H1 (cell line): ENCODE measurements around the gene GNAO1. TPM values are rescaled to one million over a fixed set of nuclear protein-coding genes. Genes with fewer than 3 reads are reported as not detected.
A peak's percentile ranks its signal among the peaks of the same experiment; 100 is the strongest.

Source experiments
- CTCF ChIA-PET: fragments of 300-600 bp; sonication (Branson Sonifier 250); formaldehyde crosslinking; loops from one replicate; lab custom pipeline; 2021; ENCODE audit not compliant: partially characterized antibody; lab: Charles Lee
- POLR2A ChIA-PET: fragments of 300-600 bp; sonication (Branson Sonifier 250); formaldehyde crosslinking; loops from one replicate; lab custom pipeline; 2021; ENCODE audit warnings: inconsistent platforms; ENCODE audit not compliant: partially characterized antibody; lab: Charles Lee
- DNase-seq, 2 experiments: peaks; one replicate each; pipeline versions ENCODE4 v3.0.0 to v3.0.0-alpha.2; 2010 to 2022; ENCODE audit warnings: low spot score in 2 of 2, low read depth in 1 of 2, mixed read lengths in 1 of 2
- FAIRE-seq: peaks from 2 replicates; lab custom pipeline; 2011; peaks lifted over from hg19 to GRCh38; lab: Jason Lieb, UNC
- H2AFZ ChIP-seq: 2 replicates; pipeline ENCODE4 v1.8.1; 2012; ENCODE audit warnings: low read length, inconsistent platforms
- H2AK5ac ChIP-seq: 2 replicates; pipeline ENCODE4 v1.6.1; 2013; ENCODE audit warnings: low read depth, low read length
- H2BK120ac ChIP-seq: replicated peaks from 2 replicates; pipeline ENCODE3; 2013; ENCODE audit warnings: low read depth, low read length, inconsistent platforms
- H2BK12ac ChIP-seq: 2 replicates; pipeline ENCODE4 v1.6.1; 2013; ENCODE audit warnings: low read depth, low read length
- H2BK15ac ChIP-seq: 2 replicates; pipeline ENCODE4 v1.6.1; 2013; ENCODE audit warnings: low read length
- H2BK20ac ChIP-seq: 2 replicates; pipeline ENCODE4 v1.6.1; 2013; ENCODE audit warnings: low read length
- H2BK5ac ChIP-seq: 2 replicates; pipeline ENCODE4 v1.6.1; 2013; ENCODE audit warnings: low read depth, low read length
- H3K14ac ChIP-seq: 2 replicates; pipeline ENCODE4 v1.6.1; 2013; ENCODE audit warnings: inconsistent platforms; ENCODE audit not compliant: insufficient read length
- H3K18ac ChIP-seq: 2 replicates; pipeline ENCODE4 v1.6.1; 2013; ENCODE audit warnings: low read length; ENCODE audit errors: extremely low read depth
- H3K23ac ChIP-seq: 2 replicates; pipeline ENCODE4 v1.6.1; 2013; ENCODE audit warnings: inconsistent platforms; ENCODE audit not compliant: insufficient read length
- H3K23me2 ChIP-seq: 2 replicates; pipeline ENCODE4 v1.6.1; 2013; ENCODE audit warnings: low read depth, low read length
- H3K27ac ChIP-seq: 2 replicates; pipeline ENCODE4 v1.6.1; 2011; ENCODE audit warnings: low read depth, low read length, inconsistent platforms
- H3K27me3 ChIP-seq, 4 experiments: replicated peaks in 1 of 4; 1 replicate in 1 of 4; 2 replicates in 3 of 4; pipeline versions ENCODE4 v1.6.1 to v1.8.1; 2011 to 2013; ENCODE audit warnings: low read length in 3 of 4, mild to moderate bottlenecking in 3 of 4, inconsistent platforms in 2 of 4, mixed read lengths in 2 of 4, moderate library complexity in 1 of 4; ENCODE audit not compliant: control insufficient read depth in 3 of 4, insufficient read depth in 3 of 4; ENCODE audit errors: extremely low read depth in 1 of 4
- H3K36me3 ChIP-seq, 4 experiments: 2 replicates each; pipeline versions ENCODE4 v1.6.1 to v1.8.1; 2011 to 2013; ENCODE audit warnings: mild to moderate bottlenecking in 4 of 4, low read length in 3 of 4, moderate library complexity in 2 of 4, control low read depth in 1 of 4, inconsistent platforms in 1 of 4; ENCODE audit not compliant: insufficient read depth in 4 of 4, control insufficient read depth in 2 of 4
- H3K4ac ChIP-seq: replicated peaks from 2 replicates; pipeline ENCODE3; 2013; ENCODE audit warnings: low read length, low read depth, mixed read lengths, inconsistent platforms; ENCODE audit not compliant: insufficient read length
- H3K4me1 ChIP-seq, 4 experiments: replicated peaks in 1 of 4; 1 replicate in 1 of 4; 2 replicates in 3 of 4; pipeline versions ENCODE4 v1.6.1 to v1.8.1; 2011 to 2013; ENCODE audit warnings: low read length in 3 of 4, inconsistent platforms in 2 of 4, mixed read lengths in 1 of 4; ENCODE audit not compliant: insufficient read depth in 4 of 4, control insufficient read depth in 3 of 4
- H3K4me2 ChIP-seq, 2 experiments: 2 replicates each; pipeline versions ENCODE4 v1.6.1 to v1.8.1; 2011 to 2013; ENCODE audit warnings: low read depth in 2 of 2, low read length in 2 of 2, control low read depth in 1 of 2, inconsistent platforms in 1 of 2, mild to moderate bottlenecking in 1 of 2; ENCODE audit not compliant: insufficient read depth in 1 of 2
- H3K4me3 ChIP-seq, 4 experiments: fragments of 200-600, 300-600 bp in 1 of 4; sonication (generic), shearing (Covaris generic), sonication (Bioruptor Twin) in 1 of 4; 2 replicates each; pipeline versions ENCODE4 v1.5.1 to v1.8.1; 2011 to 2016; ENCODE audit warnings: low read length in 4 of 4, low read depth in 3 of 4, control low read depth in 2 of 4, inconsistent platforms in 2 of 4, mild to moderate bottlenecking in 2 of 4, mixed read lengths in 1 of 4, moderate library complexity in 1 of 4; ENCODE audit not compliant: insufficient read depth in 2 of 4; ENCODE audit errors: extremely low read depth in 1 of 4
- H3K56ac ChIP-seq: replicated peaks from 2 replicates; pipeline ENCODE3; 2013; ENCODE audit warnings: low read depth, mild to moderate bottlenecking, mixed read lengths, low read length, inconsistent platforms; ENCODE audit not compliant: insufficient read length
- H3K79me1 ChIP-seq: 2 replicates; pipeline ENCODE4 v1.6.1; 2013; ENCODE audit warnings: low read depth, low read length, control low read depth
- H3K79me2 ChIP-seq, 2 experiments: 2 replicates each; pipeline versions ENCODE4 v1.6.1 to v1.8.1; 2012 to 2013; ENCODE audit warnings: low read length in 2 of 2, mild to moderate bottlenecking in 2 of 2, inconsistent platforms in 1 of 2; ENCODE audit not compliant: insufficient read depth in 2 of 2, control insufficient read depth in 1 of 2
- H3K9ac ChIP-seq, 4 experiments: replicated peaks in 1 of 4; 1 replicate in 1 of 4; 2 replicates in 3 of 4; pipeline versions ENCODE4 v1.6.1 to v1.8.1; 2011 to 2013; ENCODE audit warnings: low read depth in 3 of 4, low read length in 3 of 4, control low read depth in 2 of 4, mild to moderate bottlenecking in 2 of 4, moderate library complexity in 2 of 4, inconsistent platforms in 1 of 4; ENCODE audit errors: extremely low read depth in 1 of 4
- H3K9me3 ChIP-seq, 2 experiments: 2 replicates each; pipeline versions ENCODE4 v1.6.1 to v1.8.1; 2012 to 2013; ENCODE audit warnings: mild to moderate bottlenecking in 2 of 2, moderate library complexity in 2 of 2, control low read depth in 1 of 2, inconsistent platforms in 1 of 2, low read depth in 1 of 2, low read length in 1 of 2, mixed read lengths in 1 of 2; ENCODE audit not compliant: insufficient read depth in 2 of 2
- H4K20me1 ChIP-seq, 2 experiments: replicated peaks in 1 of 2; 2 replicates each; pipeline versions ENCODE3 to v1.8.1; 2011 to 2013; ENCODE audit warnings: inconsistent platforms in 2 of 2, low read length in 2 of 2, mild to moderate bottlenecking in 1 of 2; ENCODE audit not compliant: insufficient read depth in 2 of 2, control insufficient read depth in 1 of 2
- H4K5ac ChIP-seq: 2 replicates; pipeline ENCODE4 v1.6.1; 2013; ENCODE audit warnings: low read length, low read depth, mixed read lengths, inconsistent platforms; ENCODE audit not compliant: insufficient read length
- H4K8ac ChIP-seq: 2 replicates; pipeline ENCODE4 v1.8.0; 2013; ENCODE audit warnings: mild to moderate bottlenecking, moderate library complexity, low read length, inconsistent platforms; ENCODE audit not compliant: insufficient read depth; ENCODE audit errors: extremely low read depth
- H4K91ac ChIP-seq: replicated peaks from 2 replicates; pipeline ENCODE3; 2013; ENCODE audit warnings: low read length, mixed read lengths, inconsistent platforms; ENCODE audit not compliant: insufficient read length
- ASH2L ChIP-seq: fragments of 200-600, 300-600 bp; sonication (generic); IDR thresholded peaks from one replicate; pipeline ENCODE4 v1.7.1; 2017; ENCODE audit warnings: low read length
- CHD1 ChIP-seq: IDR thresholded peaks from 2 replicates; pipeline ENCODE4 v1.6.1; 2012; ENCODE audit warnings: low read depth, low read length, improper control_type of control experiment
- TAF7 ChIP-seq: optimal IDR thresholded peaks from 2 replicates; pipeline ENCODE3; 2011; ENCODE audit warnings: low read depth, mild to moderate bottlenecking, inconsistent platforms, low read length, moderate library complexity, borderline replicate concordance
- WGBS, 2 experiments: shearing (Covaris generic) in 1 of 2; methylation state at CpG; one replicate each; pipeline versions ENCODE4 v1.1.6 to v1.1.7; 2013 to 2015; ENCODE audit warnings: low lambda C conversion rate in 2 of 2, mixed read lengths in 2 of 2, inconsistent platforms in 1 of 2, low coverage in 1 of 2, missing lambda C conversion rate in 1 of 2; ENCODE audit not compliant: insufficient replicate concordance in 2 of 2, insufficient coverage in 1 of 2, insufficient read length in 1 of 2; ENCODE audit errors: extremely low coverage in 1 of 2, missing lambda C conversion rate in 1 of 2; 5-methylcytosine and 5-hydroxymethylcytosine counted together
- polyA plus RNA-seq, 7 experiments: library from polyadenylated mRNA; depleted of rRNA in 3 of 7; stranded (reverse) in 5 of 7; unstranded in 2 of 7; fragments of >200 nt in 5 of 7; fragments of 200-250 nt in 2 of 7; gene quantifications; 1 replicate in 5 of 7; 2 replicates in 1 of 7; 4 replicates in 1 of 7; pipeline versions ENCODE4 v1.2.1 to v1.2.3, GENCODE V29; 2011 to 2013; ENCODE audit warnings: missing spikeins in 2 of 7, mixed read lengths in 2 of 7
- total RNA-seq: library from RNA; stranded (reverse); fragmentation: NEBNext Ultra II Directional; extraction: Animal tissue kit (Norgen Biotek cat#: 25700); gene quantifications from 2 replicates; pipeline ENCODE4 v1.2.1, GENCODE V29; 2021
- TF ChIP-seq, protein P1 (sequence below): IDR thresholded peaks from 2 replicates; pipeline ENCODE4 v1.6.1; 2011; ENCODE audit warnings: low read depth, mild to moderate bottlenecking, low read length; ENCODE audit not compliant: insufficient read depth

Gene GNAO1
- total and polyA plus RNA-seq, 2 of the 8 experiments (the other 6 are each of a cell fraction or from before 2014, with no cell fraction given): 6.7 to 34.4 TPM

DNA sequence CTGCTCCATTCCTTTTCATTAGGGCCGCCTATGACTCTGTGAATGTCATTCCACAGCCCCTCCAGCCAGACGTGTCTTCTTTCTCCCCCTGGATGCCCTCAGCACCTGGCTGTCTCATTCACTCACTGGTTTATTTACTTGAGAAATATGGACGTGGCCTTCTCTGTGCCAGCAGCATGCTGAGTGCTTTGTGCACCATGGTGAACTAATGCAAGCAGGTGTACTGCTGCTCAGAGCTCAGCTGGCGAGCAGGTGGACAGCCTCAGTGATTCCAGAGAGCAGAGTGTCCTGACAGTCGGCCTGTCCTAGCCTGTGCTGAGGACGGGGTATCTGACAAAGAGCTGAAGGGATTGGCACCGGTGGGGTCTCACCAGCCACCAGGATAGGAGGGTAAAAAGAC is 96.7 kb downstream of the GNAO1 start:
- Histone ChIP-seq H4K20me1 (no peaks in the 10 kb centered on the region), H2AK5ac (no peak overlapping the region), H3K23ac (no peak overlapping the region), H3K9ac (no peak overlapping the region), H2BK5ac (peak overlapping the region; percentile 31; the same call in 1 of the 2 replicates), H2BK12ac (0 out of 2 replicates have a peak overlapping the region, but pooled peaks have one; percentile 51), H4K5ac (no peak overlapping the region), H3K4me1 (peaks cover 0 to 16% (median 7%) of the 10 kb centered on the region in 4 experiments; a peak in 5 of 7 replicates), H3K23me2 (no peaks in the 10 kb centered on the region; the same call in 1 of the 2 replicates), H3K14ac (no peak overlapping the region), H3K4ac (no peak overlapping the region), H3K4me2 (no peak overlapping the region), H4K8ac (no peak overlapping the region), H3K79me1 (no peaks in the 10 kb centered on the region), H3K4me3 (no peak overlapping the region), H3K27ac (no peak overlapping the region), H3K9me3 (no peaks in the 10 kb centered on the region), H3K18ac (no peak overlapping the region; the same call in 1 of the 2 replicates), H2BK20ac (no peak overlapping the region), H3K79me2 (no peaks in the 10 kb centered on the region), H3K27me3 (no peaks in the 10 kb centered on the region), H4K91ac (no peak overlapping the region), H2BK15ac (no peak overlapping the region), H3K36me3 (no peaks in the 10 kb centered on the region), H3K56ac (no peak overlapping the region), H2AFZ (no peak overlapping the region), H2BK120ac (no peak overlapping the region)
- CTCF ChIA-PET: interaction anchor here (0.9 to 3.1 kb wide), 6 partner anchors 11 to 343 kb away, joined by 3 to 26 read pairs (median 9); no protein-coding TSS in a partner anchor
- no peak for DNase-seq
- no peak for FAIRE-seq
- POLR2A ChIA-PET: interaction anchor here (1.6 kb wide), 1 partner anchor 97 kb away, joined by 4 read pairs; the partner anchor contains the start of gene GNAO1
- no peak for TF ChIP-seq CHD1
- no peak for TF ChIP-seq TAF7
- TF ChIP-seq, protein P1, sequence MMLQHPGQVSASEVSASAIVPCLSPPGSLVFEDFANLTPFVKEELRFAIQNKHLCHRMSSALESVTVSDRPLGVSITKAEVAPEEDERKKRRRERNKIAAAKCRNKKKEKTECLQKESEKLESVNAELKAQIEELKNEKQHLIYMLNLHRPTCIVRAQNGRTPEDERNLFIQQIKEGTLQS: no peak
- no peak for TF ChIP-seq ASH2L
- 90% methylated on average over 7 of the region's 7 CpGs; no CpG with 5 or more reads in 1 of the 2 experiments for WGBS, 2 experiments
